ENCODE measurements around the gene RBL1.
"Not testable (repeated sequence)": the region's sequence is repeated elsewhere in the genome, so short reads cannot be mapped to it uniquely, and the experiment has no call there.

DNA sequence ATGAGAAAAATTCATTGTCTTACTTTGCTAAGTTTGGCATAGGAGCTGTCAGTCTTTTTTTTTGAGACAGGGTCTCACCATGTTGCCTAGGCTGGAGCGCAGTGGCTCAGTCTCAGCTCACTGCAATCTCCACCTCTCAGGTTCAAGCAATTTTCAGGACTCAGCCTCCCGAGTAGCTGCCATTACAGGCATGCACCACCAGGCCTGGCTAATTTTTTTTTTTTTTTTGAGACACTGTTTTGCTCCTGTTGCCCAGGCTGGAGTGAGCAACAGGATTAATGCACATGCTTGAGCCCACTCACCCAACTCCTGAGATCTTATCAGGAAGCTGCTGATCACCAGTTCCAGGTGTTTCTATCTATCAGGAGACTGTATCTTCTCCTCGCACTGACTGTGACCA lies 128.8 kb downstream of the RBL1 start:
- TF ChIP-seq, protein P1, sequence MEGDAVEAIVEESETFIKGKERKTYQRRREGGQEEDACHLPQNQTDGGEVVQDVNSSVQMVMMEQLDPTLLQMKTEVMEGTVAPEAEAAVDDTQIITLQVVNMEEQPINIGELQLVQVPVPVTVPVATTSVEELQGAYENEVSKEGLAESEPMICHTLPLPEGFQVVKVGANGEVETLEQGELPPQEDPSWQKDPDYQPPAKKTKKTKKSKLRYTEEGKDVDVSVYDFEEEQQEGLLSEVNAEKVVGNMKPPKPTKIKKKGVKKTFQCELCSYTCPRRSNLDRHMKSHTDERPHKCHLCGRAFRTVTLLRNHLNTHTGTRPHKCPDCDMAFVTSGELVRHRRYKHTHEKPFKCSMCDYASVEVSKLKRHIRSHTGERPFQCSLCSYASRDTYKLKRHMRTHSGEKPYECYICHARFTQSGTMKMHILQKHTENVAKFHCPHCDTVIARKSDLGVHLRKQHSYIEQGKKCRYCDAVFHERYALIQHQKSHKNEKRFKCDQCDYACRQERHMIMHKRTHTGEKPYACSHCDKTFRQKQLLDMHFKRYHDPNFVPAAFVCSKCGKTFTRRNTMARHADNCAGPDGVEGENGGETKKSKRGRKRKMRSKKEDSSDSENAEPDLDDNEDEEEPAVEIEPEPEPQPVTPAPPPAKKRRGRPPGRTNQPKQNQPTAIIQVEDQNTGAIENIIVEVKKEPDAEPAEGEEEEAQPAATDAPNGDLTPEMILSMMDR (conservative IDR thresholded peaks at IDR 0.05) = not testable (repeated sequence)
- TF ChIP-seq ZFX (IDR thresholded peaks at IDR 0.05) = not testable (repeated sequence)

Measured in C4-2B (cell line).